Measurements from ENCODE around the gene RPS15A.

The RPS15A gene

GRCh38 chr16:18799500-18799899, 9.4 kb upstream of the RPS15A start:
- no peaks in the 10 kb centered on the region for H3K27me3 ChIP-seq (ENCODE audit: control insufficient read depth, insufficient read depth, low read length, poor library complexity, severe bottlenecking)
- peaks cover 28% of the 10 kb centered on the region for H3K36me3 ChIP-seq (ENCODE audit: control insufficient read depth, insufficient read depth, low read length)
- H3K9me3 ChIP-seq (ENCODE audit: control insufficient read depth, low read length): no peaks in the 10 kb centered on the region
- H3K4me1 ChIP-seq (ENCODE audit: control insufficient read depth, insufficient read depth, low read length): peaks cover 21% of the 10 kb centered on the region
- no peak overlapping the region for H3K27ac ChIP-seq (ENCODE audit: insufficient read depth, low read depth, low read length, poor library complexity, severe bottlenecking)
- 85 to 87% methylated on average over 2 to 3 of the region's 3 CpGs for WGBS, 2 experiments
- H3K4me3 ChIP-seq (ENCODE audit: insufficient read depth, low read depth, low read length): peak overlapping the region; percentile 65

GRCh38 chr16:18797746-18798145, 7.6 kb upstream of the RPS15A start:
- H3K9me3 ChIP-seq (ENCODE audit: control insufficient read depth, low read length): no peaks in the 10 kb centered on the region
- peaks cover 37% of the 10 kb centered on the region for H3K36me3 ChIP-seq (ENCODE audit: control insufficient read depth, insufficient read depth, low read length)
- H3K4me3 ChIP-seq (ENCODE audit: insufficient read depth, low read depth, low read length): no peak overlapping the region
- 90 to 92% methylated on average over 1 to 4 of the region's 4 CpGs for WGBS, 2 experiments
- H3K4me1 ChIP-seq (ENCODE audit: control insufficient read depth, insufficient read depth, low read length): peaks cover 10% of the 10 kb centered on the region
- no peak overlapping the region for H3K27ac ChIP-seq (ENCODE audit: insufficient read depth, low read depth, low read length, poor library complexity, severe bottlenecking)
- no peaks in the 10 kb centered on the region for H3K27me3 ChIP-seq (ENCODE audit: control insufficient read depth, insufficient read depth, low read length, poor library complexity, severe bottlenecking)

GRCh38 chr16:18796377-18796776, 6.2 kb upstream of the RPS15A start:
- Histone ChIP-seq H3K4me1 (ENCODE audit: control insufficient read depth, insufficient read depth, low read length) (peaks cover 10% of the 10 kb centered on the region), H3K4me3 (ENCODE audit: insufficient read depth, low read depth, low read length) (no peak overlapping the region), H3K27me3 (ENCODE audit: control insufficient read depth, insufficient read depth, low read length, poor library complexity, severe bottlenecking) (no peaks in the 10 kb centered on the region), H3K27ac (ENCODE audit: insufficient read depth, low read depth, low read length, poor library complexity, severe bottlenecking) (no peak overlapping the region), H3K9me3 (ENCODE audit: control insufficient read depth, low read length) (no peaks in the 10 kb centered on the region), H3K36me3 (ENCODE audit: control insufficient read depth, insufficient read depth, low read length) (peaks cover 38% of the 10 kb centered on the region)
- WGBS, 2 experiments: 89 to 100% methylated on average over 1 of the region's 1 CpG

GRCh38 chr16:18792836-18793433, 2.8 kb upstream of the RPS15A start:
- no peaks in the 10 kb centered on the region for H3K27me3 ChIP-seq (ENCODE audit: control insufficient read depth, insufficient read depth, low read length, poor library complexity, severe bottlenecking)
- H3K4me3 ChIP-seq (ENCODE audit: insufficient read depth, low read depth, low read length): no peak overlapping the region
- 97 to 98% methylated on average over 11 of the region's 11 CpGs for WGBS, 2 experiments
- peaks cover 54% of the 10 kb centered on the region for H3K36me3 ChIP-seq (ENCODE audit: control insufficient read depth, insufficient read depth, low read length)
- H3K9me3 ChIP-seq (ENCODE audit: control insufficient read depth, low read length): no peaks in the 10 kb centered on the region
- H3K27ac ChIP-seq (ENCODE audit: insufficient read depth, low read depth, low read length, poor library complexity, severe bottlenecking): no peak overlapping the region
- H3K4me1 ChIP-seq (ENCODE audit: control insufficient read depth, insufficient read depth, low read length): peaks cover 3% of the 10 kb centered on the region

GRCh38 chr16:18789515-18789849, 652 bp downstream of the RPS15A start:
- WGBS, 2 experiments: 2% methylated on average over 5 of the region's 5 CpGs
- Histone ChIP-seq H3K36me3 (ENCODE audit: control insufficient read depth, insufficient read depth, low read length) (peaks cover 49% of the 10 kb centered on the region), H3K4me1 (ENCODE audit: control insufficient read depth, insufficient read depth, low read length) (peaks cover 12% of the 10 kb centered on the region), H3K9me3 (ENCODE audit: control insufficient read depth, low read length) (no peaks in the 10 kb centered on the region), H3K27ac (ENCODE audit: insufficient read depth, low read depth, low read length, poor library complexity, severe bottlenecking) (peak overlapping the region; percentile 86), H3K4me3 (ENCODE audit: insufficient read depth, low read depth, low read length) (peak overlapping the region; percentile 99), H3K27me3 (ENCODE audit: control insufficient read depth, insufficient read depth, low read length, poor library complexity, severe bottlenecking) (no peaks in the 10 kb centered on the region)

GRCh38 chr16:18788828-18789514, 1.2 kb downstream of the RPS15A start:
- Histone ChIP-seq H3K9me3 (ENCODE audit: control insufficient read depth, low read length) (no peaks in the 10 kb centered on the region), H3K4me3 (ENCODE audit: insufficient read depth, low read depth, low read length) (peak overlapping the region; percentile 99), H3K27me3 (ENCODE audit: control insufficient read depth, insufficient read depth, low read length, poor library complexity, severe bottlenecking) (no peaks in the 10 kb centered on the region), H3K27ac (ENCODE audit: insufficient read depth, low read depth, low read length, poor library complexity, severe bottlenecking) (no peak overlapping the region), H3K36me3 (ENCODE audit: control insufficient read depth, insufficient read depth, low read length) (peaks cover 49% of the 10 kb centered on the region), H3K4me1 (ENCODE audit: control insufficient read depth, insufficient read depth, low read length) (peaks cover 12% of the 10 kb centered on the region)
- 18 to 21% methylated on average over 20 of the region's 20 CpGs for WGBS, 2 experiments

- no peaks in the 10 kb centered on the region for H3K27me3 ChIP-seq (ENCODE audit: control insufficient read depth, insufficient read depth, low read length, poor library complexity, severe bottlenecking)
- H3K4me3 ChIP-seq (ENCODE audit: insufficient read depth, low read depth, low read length): no peak overlapping the region
- peaks cover 48% of the 10 kb centered on the region for H3K36me3 ChIP-seq (ENCODE audit: control insufficient read depth, insufficient read depth, low read length)
- H3K27ac ChIP-seq (ENCODE audit: insufficient read depth, low read depth, low read length, poor library complexity, severe bottlenecking): no peak overlapping the region
- WGBS, 2 experiments: 93% methylated on average over 8 of the region's 8 CpGs
- no peaks in the 10 kb centered on the region for H3K9me3 ChIP-seq (ENCODE audit: control insufficient read depth, low read length)
- peaks cover 12% of the 10 kb centered on the region for H3K4me1 ChIP-seq (ENCODE audit: control insufficient read depth, insufficient read depth, low read length)
Measured at GRCh38 chr16:18784917-18785623, 5.1 kb downstream of the RPS15A start.

GRCh38 chr16:18783430-18784341, 6.4 kb downstream of the RPS15A start:
- Histone ChIP-seq H3K27ac (ENCODE audit: insufficient read depth, low read depth, low read length, poor library complexity, severe bottlenecking) (no peak overlapping the region), H3K4me1 (ENCODE audit: control insufficient read depth, insufficient read depth, low read length) (peaks cover 12% of the 10 kb centered on the region), H3K27me3 (ENCODE audit: control insufficient read depth, insufficient read depth, low read length, poor library complexity, severe bottlenecking) (no peaks in the 10 kb centered on the region), H3K9me3 (ENCODE audit: control insufficient read depth, low read length) (no peaks in the 10 kb centered on the region), H3K4me3 (ENCODE audit: insufficient read depth, low read depth, low read length) (no peak overlapping the region), H3K36me3 (ENCODE audit: control insufficient read depth, insufficient read depth, low read length) (peaks cover 46% of the 10 kb centered on the region)
- WGBS, 2 experiments: 91 to 93% methylated on average over 16 to 17 of the region's 17 CpGs

- Histone ChIP-seq H3K36me3 (ENCODE audit: control insufficient read depth, insufficient read depth, low read length) (peaks cover 38% of the 10 kb centered on the region), H3K27ac (ENCODE audit: insufficient read depth, low read depth, low read length, poor library complexity, severe bottlenecking) (no peak overlapping the region)
- WGBS, 2 experiments: 97% methylated on average over 7 to 8 of the region's 8 CpGs
Measured at GRCh38 chr16:18782697-18783429, 7.3 kb downstream of the RPS15A start.

More at GRCh38 chr16:18782697-18783429, 7.3 kb downstream of the RPS15A start:
- H3K27me3 ChIP-seq (ENCODE audit: control insufficient read depth, insufficient read depth, low read length, poor library complexity, severe bottlenecking): no peaks in the 10 kb centered on the region
- H3K4me1 ChIP-seq (ENCODE audit: control insufficient read depth, insufficient read depth, low read length): peaks cover 8% of the 10 kb centered on the region
- H3K9me3 ChIP-seq (ENCODE audit: control insufficient read depth, low read length): no peaks in the 10 kb centered on the region
- H3K4me3 ChIP-seq (ENCODE audit: insufficient read depth, low read depth, low read length): no peak overlapping the region
